WTC11 (cell line): ENCODE measurements around the gene DUSP5. TPM values are rescaled to one million over a fixed set of nuclear protein-coding genes. Genes with fewer than 3 reads are reported as not detected.

Source experiments
- total RNA-seq: library from RNA; stranded (reverse); gene quantifications from 3 replicates; pipeline ENCODE4 v1.2.3, GENCODE V29; 2021

Gene DUSP5
- total RNA-seq, 1 experiment from 2014 or later = 55.1 TPM

Other genes with a start within 250 kb of the DUSP5 start
- 37.7 to 55.9 TPM (median 40.2 TPM) in 3 replicates for gene SMNDC1, start 193.0 kb upstream of the DUSP5 start, total RNA-seq
- 63.5 to 71.0 TPM (median 65.4 TPM) in 3 replicates for gene SMC3, start 69.8 kb downstream of the DUSP5 start, total RNA-seq
- gene RBM20, start 146.4 kb downstream of the DUSP5 start, total RNA-seq = 0.37 to 0.52 TPM (median 0.41 TPM) in 3 replicates